ENCODE data around the gene RUVBL1. TPM values are rescaled to one million over a fixed set of nuclear protein-coding genes. Genes with fewer than 3 reads are reported as not detected.
A peak's percentile ranks its signal among the peaks of the same experiment; 100 is the strongest.
"Not testable (repeated sequence)": the region's sequence is repeated elsewhere in the genome, so short reads cannot be mapped to it uniquely, and the experiment has no call there.

RUVBL1 gene
- polyA plus RNA-seq (ENCODE audit: insufficient read length in 10 of 10), result 10 to 100 TPM; 29.5 to 44.4 (median 35.8) TPM
- long read RNA-seq, donor 1, full-length matches to known transcripts, result 11 of 21 reads
- long read RNA-seq, donor 1, partial matches to known transcripts, result 10 of 21 reads
- long read RNA-seq, donor 1, other reads (novel, unspliced or antisense), result 0 of 21 reads
- long read RNA-seq, donor 2, full-length matches to known transcripts, result 9 of 9 reads
- long read RNA-seq, donor 2, partial matches to known transcripts, result 0 of 9 reads
- long read RNA-seq, donor 2, other reads (novel, unspliced or antisense), result 0 of 9 reads
- long read RNA-seq, donor 3, result 0 reads
- long read RNA-seq, donor 4, full-length matches to known transcripts, result 9 of 35 reads
- long read RNA-seq, donor 4, partial matches to known transcripts, result 8 of 35 reads
- long read RNA-seq, donor 4, other reads (novel, unspliced or antisense), result 18 of 35 reads
- long read RNA-seq, donor 5, full-length matches to known transcripts, result 7 of 91 reads
- long read RNA-seq, donor 5, partial matches to known transcripts, result 25 of 91 reads
- long read RNA-seq, donor 5, other reads (novel, unspliced or antisense), result 59 of 91 reads
- long read RNA-seq, donor 6, full-length matches to known transcripts, result 10 of 300 reads
- long read RNA-seq, donor 6, partial matches to known transcripts, result 251 of 300 reads
- long read RNA-seq, donor 6, other reads (novel, unspliced or antisense), result 39 of 300 reads
- long read RNA-seq, donor 7, full-length matches to known transcripts, result 8 of 8 reads
- long read RNA-seq, donor 7, partial matches to known transcripts, result 0 of 8 reads
- long read RNA-seq, donor 7, other reads (novel, unspliced or antisense), result 0 of 8 reads
- long read RNA-seq, donor 8, full-length matches to known transcripts, result 12 of 19 reads
- long read RNA-seq, donor 8, partial matches to known transcripts, result 7 of 19 reads
- long read RNA-seq, donor 8, other reads (novel, unspliced or antisense), result 0 of 19 reads
- long read RNA-seq, donor 9, partial matches to known transcripts, result 0 of 2 reads
- long read RNA-seq, donor 9, other reads (novel, unspliced or antisense), result 0 of 2 reads

DNA sequence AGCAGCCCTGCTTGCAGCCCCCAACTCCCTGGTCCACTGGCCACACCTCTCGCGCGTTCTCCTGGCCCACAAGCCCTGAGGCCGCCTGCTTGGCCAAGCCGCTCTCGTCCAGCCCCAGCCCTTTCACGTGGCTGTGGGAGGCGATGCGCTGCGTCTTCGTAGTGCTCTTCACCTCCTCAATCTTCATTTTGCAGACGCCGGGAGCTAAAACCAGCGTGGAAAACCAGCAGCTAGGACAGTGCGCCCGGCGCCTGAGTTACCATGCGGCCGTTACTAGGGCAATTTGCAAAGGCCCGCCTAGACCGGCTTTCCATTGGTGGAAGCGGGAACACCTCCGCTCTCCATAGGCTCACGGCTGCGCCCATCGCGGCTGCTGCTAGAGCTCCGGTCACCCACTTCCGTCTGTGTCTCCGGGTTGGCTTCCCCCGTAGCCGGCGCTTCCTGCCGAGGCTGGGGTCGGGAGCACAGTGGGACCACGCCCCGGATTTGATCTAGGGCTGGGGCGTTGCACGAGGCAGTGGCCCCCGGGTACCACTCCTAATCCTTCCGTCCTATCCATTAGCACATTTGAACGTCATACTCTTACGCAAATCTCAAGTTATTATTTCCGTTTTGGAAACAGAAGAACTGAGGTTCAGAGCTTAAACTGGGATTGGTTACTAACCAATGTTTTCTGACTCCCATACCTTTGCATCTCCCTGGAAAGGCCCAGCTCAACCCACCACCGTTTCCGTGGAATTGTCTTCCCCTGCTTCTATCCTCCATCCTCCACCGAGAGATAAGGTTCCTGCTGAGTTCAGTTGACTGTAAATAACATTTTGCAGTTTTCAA is at the start of gene RUVBL1:
Gene RUVBL1, minus strand, starts transcription at position 275 of the 831 bp plus-strand sequence. Its CDS starts 88 bp downstream, at position 187.
- DNase-seq, result peak; percentile 97 to 99 (median 97)

- DNase-seq, result no peak
These were observed 49.6 kb upstream of the RUVBL1 start for GRCh38 chr3:128173200-128173599.

- peak; percentile 59 to 85 (median 73) for DNase-seq
These were observed 47.4 kb upstream of the RUVBL1 start for GRCh38 chr3:128170866-128171516.

- DNase-seq, result no peak
These were observed 45.2 kb upstream of the RUVBL1 start for GRCh38 chr3:128168836-128169235.

- DNase-seq, result peak in 2 of 3 donors; percentile 22 to 38
These were observed 44.5 kb upstream of the RUVBL1 start for GRCh38 chr3:128167973-128168674.

GRCh38 chr3:128167646-128167972 is 44.0 kb upstream of the RUVBL1 start:
- DNase-seq, result no peak

- no peak for DNase-seq
These were observed 43.4 kb upstream of the RUVBL1 start for GRCh38 chr3:128166971-128167453.

- DNase-seq, result no peak
These were observed 39.8 kb upstream of the RUVBL1 start for GRCh38 chr3:128163432-128163831.

DNA sequence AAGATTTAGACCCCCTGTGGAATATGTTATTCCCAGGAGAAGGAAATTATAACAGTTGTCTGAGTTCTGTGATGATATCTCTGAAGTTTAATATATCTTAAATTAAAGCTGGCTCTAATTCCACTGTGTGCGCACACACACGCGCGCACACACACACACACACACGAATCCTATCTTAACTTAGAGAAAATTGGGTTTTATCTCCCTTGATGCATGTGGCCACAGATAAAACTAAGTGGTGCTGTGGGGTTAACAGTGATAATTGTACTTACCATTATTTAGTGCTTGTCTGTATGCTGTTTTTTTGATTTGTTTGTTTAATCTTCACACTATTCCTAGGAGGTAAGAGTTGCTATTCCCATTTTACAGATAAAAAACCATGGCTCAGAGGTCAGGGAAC is 37.0 kb upstream of the RUVBL1 start:
- no peak for DNase-seq

- no peak for DNase-seq
These were observed 32.2 kb upstream of the RUVBL1 start for GRCh38 chr3:128155616-128156360.

- not testable (repeated sequence) for DNase-seq
These were observed 30.7 kb upstream of the RUVBL1 start for GRCh38 chr3:128154354-128154753.

DNA sequence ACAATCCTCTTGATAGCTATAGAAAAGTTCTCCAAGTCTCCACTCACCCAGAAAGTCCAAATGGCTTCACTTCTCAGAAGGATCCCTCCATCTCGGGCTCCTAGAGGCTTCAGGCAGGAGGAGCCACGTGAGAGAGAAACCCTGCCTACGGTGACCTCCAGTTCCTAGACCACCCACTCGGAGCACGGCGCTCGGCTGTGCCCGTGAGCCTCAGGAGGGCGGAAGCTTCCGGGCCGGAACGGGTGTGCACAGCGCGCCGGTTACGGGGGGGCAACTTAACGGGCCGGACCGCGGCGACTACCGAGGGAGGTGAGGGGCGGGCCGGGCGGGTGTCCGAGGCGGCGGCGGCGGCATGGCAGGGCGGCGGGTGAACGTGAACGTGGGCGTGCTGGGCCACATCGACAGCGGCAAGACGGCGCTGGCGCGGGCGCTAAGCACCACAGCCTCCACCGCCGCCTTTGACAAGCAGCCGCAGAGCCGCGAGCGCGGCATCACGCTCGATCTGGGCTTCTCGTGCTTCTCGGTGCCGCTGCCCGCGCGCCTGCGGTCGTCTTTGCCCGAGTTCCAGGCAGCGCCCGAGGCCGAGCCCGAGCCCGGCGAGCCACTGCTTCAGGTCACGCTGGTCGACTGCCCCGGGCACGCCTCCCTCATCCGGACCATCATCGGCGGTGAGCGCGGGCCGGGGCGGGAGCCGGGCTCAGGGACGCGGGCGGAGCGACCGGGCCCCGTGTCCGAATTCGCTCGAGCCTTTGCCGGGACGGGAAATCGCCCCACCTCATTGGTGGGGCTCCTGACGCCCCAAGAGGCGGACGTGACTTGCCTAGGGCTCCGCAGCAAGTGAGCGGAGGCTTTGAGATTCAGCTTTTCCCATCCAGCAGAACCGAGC is 29.8 kb upstream of the RUVBL1 start, which contains the start of gene EEFSEC:
Gene EEFSEC, plus strand, starts transcription at position 326 of the 886 bp plus-strand sequence. Its CDS starts 27 bp downstream, at position 353.
- peak; percentile 69 to 90 (median 80) for DNase-seq

GRCh38 chr3:128152419-128153155 is 29.0 kb upstream of the RUVBL1 start:
- DNase-seq, result no peak

GRCh38 chr3:128151758-128152274 is 28.2 kb upstream of the RUVBL1 start:
- no peak for DNase-seq

- DNase-seq, result no peak
These were observed 26.0 kb upstream of the RUVBL1 start for GRCh38 chr3:128149650-128150049.

- no peak for DNase-seq
These were observed 22.6 kb upstream of the RUVBL1 start for GRCh38 chr3:128146201-128146600.

DNA sequence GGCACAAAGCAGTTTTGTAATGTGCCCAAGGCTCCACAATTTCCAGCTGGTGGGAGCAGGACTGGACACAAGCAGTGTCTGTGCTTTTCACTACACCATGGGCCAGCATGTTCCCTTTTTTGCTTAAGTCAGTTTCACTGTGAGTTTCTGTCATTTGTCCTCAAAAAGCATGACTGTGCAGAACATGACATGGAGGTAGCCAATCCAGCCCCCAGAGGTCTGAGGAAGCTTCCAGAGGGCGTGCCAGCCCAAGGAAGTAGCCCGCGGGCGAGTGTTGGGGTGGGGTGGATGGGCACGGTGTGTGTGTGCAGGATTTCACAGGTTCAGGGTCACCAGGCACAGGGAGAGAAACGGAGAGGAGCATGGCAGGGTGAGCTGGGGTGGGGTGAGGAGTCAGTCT is 21.7 kb upstream of the RUVBL1 start:
- peak in 1 of 3 donors; percentile 37 for DNase-seq

Measured in muscle of back (tissue), 13 donors.